Suprapubic skin (tissue), 4 donors: ENCODE measurements around the gene SEPTIN10.

Experiments used
- POLR2A ChIP-seq, 2 donors: fragments of 450-650 bp; IDR thresholded peaks; one replicate each; pipeline ENCODE4 v1.6.1; 2017; ENCODE audit warnings: antibody characterized with exemption in 2 of 2, mild to moderate bottlenecking in 2 of 2, moderate library complexity in 2 of 2
- POLR2AphosphoS5 ChIP-seq, 3 donors: sonication (generic); formaldehyde crosslinking; IDR thresholded peaks; one replicate each; pipeline ENCODE4 v1.6.1; 2017; ENCODE audit warnings: antibody characterized with exemption in 3 of 3
- TF ChIP-seq, protein P1 (sequence below), 2 donors: fragments of 200-600 bp in 1 of 2; fragments of 450-650 bp in 1 of 2; sonication (generic) in 1 of 2; IDR thresholded peaks; one replicate each; pipeline ENCODE4 v1.5.1; 2016 to 2019; ENCODE audit warnings: antibody characterized with exemption in 2 of 2, mild to moderate bottlenecking in 1 of 2, moderate library complexity in 1 of 2

GRCh38 chr2:109497911-109498870, 115.6 kb downstream of the SEPTIN10 start:
- TF ChIP-seq, protein P1, sequence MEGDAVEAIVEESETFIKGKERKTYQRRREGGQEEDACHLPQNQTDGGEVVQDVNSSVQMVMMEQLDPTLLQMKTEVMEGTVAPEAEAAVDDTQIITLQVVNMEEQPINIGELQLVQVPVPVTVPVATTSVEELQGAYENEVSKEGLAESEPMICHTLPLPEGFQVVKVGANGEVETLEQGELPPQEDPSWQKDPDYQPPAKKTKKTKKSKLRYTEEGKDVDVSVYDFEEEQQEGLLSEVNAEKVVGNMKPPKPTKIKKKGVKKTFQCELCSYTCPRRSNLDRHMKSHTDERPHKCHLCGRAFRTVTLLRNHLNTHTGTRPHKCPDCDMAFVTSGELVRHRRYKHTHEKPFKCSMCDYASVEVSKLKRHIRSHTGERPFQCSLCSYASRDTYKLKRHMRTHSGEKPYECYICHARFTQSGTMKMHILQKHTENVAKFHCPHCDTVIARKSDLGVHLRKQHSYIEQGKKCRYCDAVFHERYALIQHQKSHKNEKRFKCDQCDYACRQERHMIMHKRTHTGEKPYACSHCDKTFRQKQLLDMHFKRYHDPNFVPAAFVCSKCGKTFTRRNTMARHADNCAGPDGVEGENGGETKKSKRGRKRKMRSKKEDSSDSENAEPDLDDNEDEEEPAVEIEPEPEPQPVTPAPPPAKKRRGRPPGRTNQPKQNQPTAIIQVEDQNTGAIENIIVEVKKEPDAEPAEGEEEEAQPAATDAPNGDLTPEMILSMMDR (IDR thresholded peaks at IDR 0.05): no peak
- TF ChIP-seq POLR2A (IDR thresholded peaks at IDR 0.05) (no peak), POLR2AphosphoS5 (IDR thresholded peaks at IDR 0.05) (no peak)
